Esophagus muscularis mucosa (tissue), 4 donors: ENCODE measurements around the gene HINT3. TPM values are rescaled to one million over a fixed set of nuclear protein-coding genes. Genes with fewer than 3 reads are reported as not detected.
A peak's percentile ranks its signal among the peaks of the same experiment; 100 is the strongest.

Experiments
- DNase-seq: peaks from one replicate; pipeline ENCODE4 v3.0.0-alpha.2; 2017; ENCODE audit errors: extremely low spot score
- H3K27ac ChIP-seq, 4 donors: fragments of 200-600 bp; sonication (generic); replicated peaks in 1 of 4; 1 replicate in 3 of 4; 2 replicates in 1 of 4; pipeline ENCODE4 v1.5.1; 2016 to 2019; ENCODE audit warnings: mild to moderate bottlenecking in 1 of 4
- H3K27me3 ChIP-seq, 4 donors: fragments of 200-600 bp; sonication (generic); one replicate each; pipeline versions ENCODE4 v1.5.1 to v1.6.0; 2016 to 2019
- H3K36me3 ChIP-seq, 4 donors: fragments of 200-600 bp; sonication (generic); one replicate each; pipeline ENCODE4 v1.5.1; 2016 to 2019
- H3K4me1 ChIP-seq, 4 donors: fragments of 200-600 bp; sonication (generic); one replicate each; pipeline ENCODE4 v1.5.1; 2016 to 2019
- H3K4me3 ChIP-seq, 4 donors: fragments of 200-600 bp; sonication (generic); 1 replicate in 2 of 4; 2 replicates in 2 of 4; pipeline ENCODE4 v1.5.1; 2016 to 2019; ENCODE audit warnings: mild to moderate bottlenecking in 4 of 4, moderate library complexity in 1 of 4
- H3K9me3 ChIP-seq, 4 donors: fragments of 200-600 bp; sonication (generic); 1 replicate in 3 of 4; 2 replicates in 1 of 4; pipeline ENCODE4 v1.5.1; 2016 to 2019
- CTCF ChIP-seq, 3 experiments: fragments of 200-600 bp in 2 of 3; fragments of 450-650 bp in 1 of 3; sonication (generic) in 2 of 3; IDR thresholded peaks; one replicate each; pipeline ENCODE4 v1.5.1; 2017 to 2019; ENCODE audit warnings: antibody characterized with exemption in 3 of 3, mild to moderate bottlenecking in 2 of 3, moderate library complexity in 1 of 3
- EP300 ChIP-seq: sonication (generic); formaldehyde crosslinking; IDR thresholded peaks from one replicate; pipeline ENCODE4 v1.6.1; 2017; ENCODE audit warnings: antibody characterized with exemption
- POLR2A ChIP-seq: fragments of 450-650 bp; IDR thresholded peaks from one replicate; pipeline ENCODE4 v1.6.1; 2017; ENCODE audit warnings: antibody characterized with exemption, moderate library complexity, mild to moderate bottlenecking, low read depth
- POLR2AphosphoS5 ChIP-seq, 2 donors: sonication (generic); formaldehyde crosslinking; IDR thresholded peaks; one replicate each; pipeline ENCODE4 v1.6.1; 2017; ENCODE audit warnings: antibody characterized with exemption in 2 of 2
- WGBS: methylation state at CpG from one replicate; pipeline ENCODE4 v1.1.5; 2018; 5-methylcytosine and 5-hydroxymethylcytosine counted together
- intact Hi-C: fragments of 100-400 bp; cut with DNase I; formaldehyde crosslinking; loops from one replicate; pipeline ENCODE4 v1.15.1; 2023
- total RNA-seq, 4 donors: library from RNA; depleted of rRNA; stranded (reverse); fragments of >200 nt; gene quantifications; one replicate each; pipeline versions ENCODE4 v1.1.0 to v1.2.1, GENCODE V29; 2016

Gene HINT3
- total RNA-seq, 4 donors from 2014 or later, result 33.8 to 49.3 (median 35.8) TPM

- H3K27ac ChIP-seq, result peak overlapping the region; percentile 34 to 64 (median 50)
- TF ChIP-seq CTCF (IDR thresholded peaks at IDR 0.05), result no peak
- no peak for TF ChIP-seq POLR2A
- TF ChIP-seq POLR2AphosphoS5 (IDR thresholded peaks at IDR 0.05), result no peak
- no peak for TF ChIP-seq EP300
- WGBS, result 93% methylated on average over 1 of the region's 1 CpG
These were observed 11.0 kb upstream of the HINT3 start for GRCh38 chr6:125945378-125946141.

GRCh38 chr6:125947615-125948014 lies 9.0 kb upstream of the HINT3 start:
- H3K27me3 ChIP-seq, result no peaks in the 10 kb centered on the region
- 95% methylated on average over 2 of the region's 2 CpGs for WGBS
- DNase-seq, result no peak
- H3K4me3 ChIP-seq, result no peak overlapping the region
- intact Hi-C loops, result no loop called here
- no peak overlapping the region for H3K27ac ChIP-seq
- TF ChIP-seq CTCF (IDR thresholded peaks at IDR 0.05) (no peak), EP300 (no peak)
- H3K36me3 ChIP-seq, result no peaks in the 10 kb centered on the region
- no peaks in the 10 kb centered on the region for H3K9me3 ChIP-seq
- peaks cover 4 to 17% (median 12%) of the 10 kb centered on the region in 4 donors for H3K4me1 ChIP-seq

More at GRCh38 chr6:125945378-125946141, 11.0 kb upstream of the HINT3 start:
- DNase-seq, result no peak
- Histone ChIP-seq H3K27me3 (no peaks in the 10 kb centered on the region), H3K4me3 (no peak overlapping the region), H3K36me3 (no peaks in the 10 kb centered on the region), H3K9me3 (no peaks in the 10 kb centered on the region), H3K4me1 (peaks cover 4 to 17% (median 12%) of the 10 kb centered on the region in 4 donors)
- intact Hi-C loops, result no loop called here

- WGBS, result 91% methylated on average over 3 of the region's 3 CpGs
- H3K4me3 ChIP-seq, result no peak overlapping the region
- no peaks in the 10 kb centered on the region for H3K9me3 ChIP-seq
- intact Hi-C loops, result no loop called here
- H3K27me3 ChIP-seq, result peaks cover 0 to 5% (median 0%) of the 10 kb centered on the region in 4 donors
- peaks cover 4 to 17% (median 12%) of the 10 kb centered on the region in 4 donors for H3K4me1 ChIP-seq
- no peak overlapping the region for H3K27ac ChIP-seq
- no peak for TF ChIP-seq EP300
- TF ChIP-seq POLR2A, result no peak
- TF ChIP-seq CTCF (IDR thresholded peaks at IDR 0.05), result no peak
- no peak for TF ChIP-seq POLR2AphosphoS5 (IDR thresholded peaks at IDR 0.05)
- DNase-seq, result no peak
- no peaks in the 10 kb centered on the region for H3K36me3 ChIP-seq
These were observed 8.1 kb upstream of the HINT3 start for GRCh38 chr6:125948455-125948854.

- intact Hi-C loops, result no loop called here
These were observed 7.5 kb upstream of the HINT3 start for GRCh38 chr6:125949069-125949468.

More at GRCh38 chr6:125949069-125949468, 7.5 kb upstream of the HINT3 start:
- 79% methylated on average over 2 of the region's 2 CpGs for WGBS
- peaks cover 4 to 13% (median 11%) of the 10 kb centered on the region in 4 donors for H3K4me1 ChIP-seq
- no peak overlapping the region for H3K27ac ChIP-seq
- H3K36me3 ChIP-seq, result no peaks in the 10 kb centered on the region
- H3K27me3 ChIP-seq, result peaks cover 0 to 8% (median 0%) of the 10 kb centered on the region in 4 donors
- no peaks in the 10 kb centered on the region for H3K9me3 ChIP-seq
- TF ChIP-seq CTCF (IDR thresholded peaks at IDR 0.05) (no peak), POLR2A (no peak), EP300 (no peak), POLR2AphosphoS5 (IDR thresholded peaks at IDR 0.05) (no peak)
- H3K4me3 ChIP-seq, result no peak overlapping the region
- no peak for DNase-seq
